HG03575 (cell line): ENCODE data around the gene SLC7A9.
"Not testable (repeated sequence)": the region's sequence is repeated elsewhere in the genome, so short reads cannot be mapped to it uniquely, and the experiment has no call there.

Experiments
- ATAC-seq: cut with Tn5 transposase; IDR thresholded peaks from one replicate; pipeline ENCODE4 v1.9.1; 2021; ENCODE audit not compliant: unreplicated experiment, insufficient number of reproducible peaks, low FRiP score; ENCODE audit errors: extremely low read depth

SLC7A9 gene

GRCh38 chr19:32833388-32833787 is 36.2 kb downstream of the SLC7A9 start:
- ATAC-seq = not testable (repeated sequence)

GRCh38 chr19:32832825-32833224 is 36.7 kb downstream of the SLC7A9 start:
- ATAC-seq = not testable (repeated sequence)

GRCh38 chr19:32832094-32832493 is 37.5 kb downstream of the SLC7A9 start:
- not testable (repeated sequence) for ATAC-seq

GRCh38 chr19:32831611-32832010 is 38.0 kb downstream of the SLC7A9 start:
- no peak for ATAC-seq

- no peak for ATAC-seq
Measured at GRCh38 chr19:32830231-32831014, 39.1 kb downstream of the SLC7A9 start.

- ATAC-seq = no peak
Measured at GRCh38 chr19:32829345-32829896, 40.1 kb downstream of the SLC7A9 start.

- no peak for ATAC-seq
Measured at GRCh38 chr19:32828643-32829344, 40.8 kb downstream of the SLC7A9 start.

- no peak for ATAC-seq
Measured at GRCh38 chr19:32828139-32828538, 41.4 kb downstream of the SLC7A9 start.

GRCh38 chr19:32824916-32825608 is 44.5 kb downstream of the SLC7A9 start:
- no peak for ATAC-seq

- ATAC-seq = no peak
Measured at GRCh38 chr19:32824191-32824751, 45.3 kb downstream of the SLC7A9 start.

- ATAC-seq = no peak
Measured at GRCh38 chr19:32823747-32824102, 45.8 kb downstream of the SLC7A9 start.

- no peak for ATAC-seq
Measured at GRCh38 chr19:32822916-32823746, 46.4 kb downstream of the SLC7A9 start.

- ATAC-seq = no peak
Measured at GRCh38 chr19:32819419-32820400, 49.9 kb downstream of the SLC7A9 start.

- no peak for ATAC-seq
Measured at GRCh38 chr19:32818536-32818935, 51.0 kb downstream of the SLC7A9 start.

GRCh38 chr19:32817569-32818476 is 51.7 kb downstream of the SLC7A9 start:
- no peak for ATAC-seq

GRCh38 chr19:32816555-32817099 is 52.9 kb downstream of the SLC7A9 start:
- no peak for ATAC-seq
